ENCODE data around the gene RHO.

RHO gene

GRCh38 chr3:129529436-129530210 lies 1.2 kb downstream of the RHO start:
- Histone ChIP-seq H3K79me2 (ENCODE audit: insufficient read depth, low read length) (no peaks in the 10 kb centered on the region), H4K20me1 (ENCODE audit: insufficient read depth, low read length) (no peaks in the 10 kb centered on the region), H3K4me2 (ENCODE audit: insufficient read depth, low read length) (no peak overlapping the region), H3K27ac (ENCODE audit: low read length) (no peak overlapping the region), H3K9ac (ENCODE audit: low read depth, low read length) (no peak overlapping the region), H3K4me3 (ENCODE audit: low read depth in 1 of 2, low read length in 2 of 2) (no peak overlapping the region), H3K36me3 (ENCODE audit: insufficient read depth, low read length) (no peaks in the 10 kb centered on the region), H3K4me1 (ENCODE audit: insufficient read depth, low read length) (no peaks in the 10 kb centered on the region), H3K27me3 (ENCODE audit: insufficient read depth, low read length, poor library complexity) (no peaks in the 10 kb centered on the region), H2AFZ (ENCODE audit: low read depth, low read length) (no peak overlapping the region), H3K9me3 (ENCODE audit: insufficient read depth, low read length, severe bottlenecking) (no peaks in the 10 kb centered on the region)
- no peak for ATAC-seq (ENCODE audit: insufficient read depth, low read depth)
- DNase-seq, result no peak
- TF ChIP-seq EZH2 (IDR thresholded peaks at IDR 0.05; ENCODE audit: borderline replicate concordance, low read depth, low read length, severe bottlenecking) (no peak), CTCF (IDR thresholded peaks at IDR 0.05; ENCODE audit: borderline replicate concordance, extremely low read depth, low read length, poor library complexity, severe bottlenecking) (no peak)

- H3K4me3 ChIP-seq (ENCODE audit: low read depth in 1 of 2, low read length in 2 of 2), result no peak overlapping the region
These were observed 1.9 kb downstream of the RHO start for GRCh38 chr3:129530251-129530791.

GRCh38 chr3:129530821-129531220 lies 2.4 kb downstream of the RHO start:
- H3K4me2 ChIP-seq (ENCODE audit: insufficient read depth, low read length), result no peak overlapping the region
- H3K4me1 ChIP-seq (ENCODE audit: insufficient read depth, low read length), result no peaks in the 10 kb centered on the region
- DNase-seq (no peak), ATAC-seq (ENCODE audit: insufficient read depth, low read depth) (no peak)
- no peak overlapping the region for H3K9ac ChIP-seq (ENCODE audit: low read depth, low read length)
- no peaks in the 10 kb centered on the region for H3K36me3 ChIP-seq (ENCODE audit: insufficient read depth, low read length)
- H3K4me3 ChIP-seq (ENCODE audit: low read depth in 1 of 2, low read length in 2 of 2), result no peak overlapping the region
- TF ChIP-seq CTCF (IDR thresholded peaks at IDR 0.05; ENCODE audit: borderline replicate concordance, extremely low read depth, low read length, poor library complexity, severe bottlenecking), result no peak
- TF ChIP-seq EZH2 (IDR thresholded peaks at IDR 0.05; ENCODE audit: borderline replicate concordance, low read depth, low read length, severe bottlenecking), result no peak
- no peaks in the 10 kb centered on the region for H3K9me3 ChIP-seq (ENCODE audit: insufficient read depth, low read length, severe bottlenecking)
- no peak overlapping the region for H2AFZ ChIP-seq (ENCODE audit: low read depth, low read length)
- H3K27ac ChIP-seq (ENCODE audit: low read length), result no peak overlapping the region
- no peaks in the 10 kb centered on the region for H4K20me1 ChIP-seq (ENCODE audit: insufficient read depth, low read length)
- no peaks in the 10 kb centered on the region for H3K79me2 ChIP-seq (ENCODE audit: insufficient read depth, low read length)
- no peaks in the 10 kb centered on the region for H3K27me3 ChIP-seq (ENCODE audit: insufficient read depth, low read length, poor library complexity)

More at GRCh38 chr3:129530251-129530791, 1.9 kb downstream of the RHO start:
- ATAC-seq (ENCODE audit: insufficient read depth, low read depth), result no peak
- Histone ChIP-seq H3K4me1 (ENCODE audit: insufficient read depth, low read length) (no peaks in the 10 kb centered on the region), H4K20me1 (ENCODE audit: insufficient read depth, low read length) (no peaks in the 10 kb centered on the region), H3K4me2 (ENCODE audit: insufficient read depth, low read length) (no peak overlapping the region), H2AFZ (ENCODE audit: low read depth, low read length) (no peak overlapping the region), H3K36me3 (ENCODE audit: insufficient read depth, low read length) (no peaks in the 10 kb centered on the region), H3K27ac (ENCODE audit: low read length) (no peak overlapping the region), H3K9me3 (ENCODE audit: insufficient read depth, low read length, severe bottlenecking) (no peaks in the 10 kb centered on the region), H3K27me3 (ENCODE audit: insufficient read depth, low read length, poor library complexity) (no peaks in the 10 kb centered on the region), H3K9ac (ENCODE audit: low read depth, low read length) (no peak overlapping the region), H3K79me2 (ENCODE audit: insufficient read depth, low read length) (no peaks in the 10 kb centered on the region)
- no peak for TF ChIP-seq EZH2 (IDR thresholded peaks at IDR 0.05; ENCODE audit: borderline replicate concordance, low read depth, low read length, severe bottlenecking)
- TF ChIP-seq CTCF (IDR thresholded peaks at IDR 0.05; ENCODE audit: borderline replicate concordance, extremely low read depth, low read length, poor library complexity, severe bottlenecking), result no peak
- no peak for DNase-seq
